ENCODE results near the gene NCOA7.

NCOA7 gene

GRCh38 chr6:125918681-125919566 lies 128.2 kb downstream of the NCOA7 start:
- no peak for TF ChIP-seq CTCF (conservative IDR thresholded peaks at IDR 0.05; ENCODE audit: low read depth, low read length)
- no peak for DNase-seq (ENCODE audit: low read depth)
- no peak overlapping the region for H3K4me3 ChIP-seq (ENCODE audit: low read length)

- no peak for TF ChIP-seq CTCF (conservative IDR thresholded peaks at IDR 0.05; ENCODE audit: low read depth, low read length)
- H3K4me3 ChIP-seq (ENCODE audit: low read length): no peak overlapping the region
- DNase-seq (ENCODE audit: low read depth): no peak
Measured at GRCh38 chr6:125919618-125920017, 128.9 kb downstream of the NCOA7 start.

GRCh38 chr6:125922322-125922860 lies 131.6 kb downstream of the NCOA7 start:
- TF ChIP-seq CTCF (conservative IDR thresholded peaks at IDR 0.05; ENCODE audit: low read depth, low read length): no peak
- no peak for DNase-seq (ENCODE audit: low read depth)
- no peak overlapping the region for H3K4me3 ChIP-seq (ENCODE audit: low read length)

GRCh38 chr6:125923366-125923877 lies 132.7 kb downstream of the NCOA7 start:
- no peak for DNase-seq (ENCODE audit: low read depth)
- H3K4me3 ChIP-seq (ENCODE audit: low read length): no peak overlapping the region
- TF ChIP-seq CTCF (conservative IDR thresholded peaks at IDR 0.05; ENCODE audit: low read depth, low read length): no peak

- TF ChIP-seq CTCF (conservative IDR thresholded peaks at IDR 0.05; ENCODE audit: low read depth, low read length): no peak
- DNase-seq (ENCODE audit: low read depth): no peak
- no peak overlapping the region for H3K4me3 ChIP-seq (ENCODE audit: low read length)
Measured at GRCh38 chr6:125924169-125924568, 133.4 kb downstream of the NCOA7 start.

GRCh38 chr6:125924697-125925358 lies 134.1 kb downstream of the NCOA7 start:
- no peak for DNase-seq (ENCODE audit: low read depth)
- TF ChIP-seq CTCF (conservative IDR thresholded peaks at IDR 0.05; ENCODE audit: low read depth, low read length): no peak
- no peak overlapping the region for H3K4me3 ChIP-seq (ENCODE audit: low read length)

Data from retinal pigment epithelial cell (primary cell).